GM23248 (cell line): ENCODE data around the gene IFNL2. TPM values are rescaled to one million over a fixed set of nuclear protein-coding genes. Genes with fewer than 3 reads are reported as not detected.
"Not testable (repeated sequence)": the region's sequence is repeated elsewhere in the genome, so short reads cannot be mapped to it uniquely, and the experiment has no call there.

ENCODE experiments used
- DNase-seq: peaks from one replicate; pipeline ENCODE4 v3.0.0-alpha.2; 2015
- H2AFZ ChIP-seq: fragments of 200-600 bp; sonication (generic); 2 replicates; pipeline ENCODE4 v1.6.1; 2016; ENCODE audit warnings: antibody characterized with exemption
- H3F3A ChIP-seq: fragments of 200-600 bp; sonication (generic); 2 replicates; pipeline ENCODE4 v1.6.1; 2016; ENCODE audit warnings: mild to moderate bottlenecking, antibody characterized with exemption, mixed run types; ENCODE audit not compliant: insufficient read depth
- H3K27ac ChIP-seq: fragments of 200-600 bp; sonication (generic); 2 replicates; pipeline ENCODE4 v1.5.1; 2016; ENCODE audit warnings: mild to moderate bottlenecking
- H3K27me3 ChIP-seq: fragments of 200-600 bp; sonication (generic); replicated peaks from 2 replicates; pipeline ENCODE4 v1.6.1; 2016; ENCODE audit warnings: mild to moderate bottlenecking; ENCODE audit not compliant: insufficient read depth
- H3K36me3 ChIP-seq: fragments of 200-600 bp; sonication (generic); 2 replicates; pipeline ENCODE4 v1.6.1; 2016; ENCODE audit warnings: low read depth, mild to moderate bottlenecking
- H3K4me1 ChIP-seq: fragments of 200-600 bp; sonication (generic); 2 replicates; pipeline ENCODE4 v1.6.1; 2016; ENCODE audit warnings: mild to moderate bottlenecking; ENCODE audit not compliant: insufficient read depth
- H3K4me2 ChIP-seq: fragments of 200-600 bp; sonication (generic); one replicate; pipeline ENCODE4 v1.6.1; 2016; ENCODE audit warnings: mild to moderate bottlenecking; ENCODE audit not compliant: unreplicated experiment
- H3K4me3 ChIP-seq: fragments of 200-600 bp; sonication (generic); 2 replicates; pipeline ENCODE4 v1.5.1; 2016; ENCODE audit warnings: mild to moderate bottlenecking
- H3K79me2 ChIP-seq: fragments of 200-600 bp; sonication (generic); 2 replicates; pipeline ENCODE4 v1.6.1; 2016; ENCODE audit warnings: mild to moderate bottlenecking; ENCODE audit not compliant: insufficient read depth
- H3K9ac ChIP-seq: fragments of 200-600 bp; sonication (generic); 2 replicates; pipeline ENCODE4 v1.6.1; 2016; ENCODE audit warnings: mild to moderate bottlenecking
- H3K9me2 ChIP-seq: fragments of 200-600 bp; sonication (generic); 2 replicates; pipeline ENCODE4 v1.6.1; 2016; ENCODE audit warnings: mixed run types, mild to moderate bottlenecking, moderate library complexity; ENCODE audit not compliant: insufficient read depth
- H3K9me3 ChIP-seq: fragments of 200-600 bp; sonication (generic); one replicate; pipeline ENCODE4 v1.6.1; 2017; ENCODE audit warnings: low read depth
- H4K20me1 ChIP-seq: fragments of 200-600 bp; sonication (generic); 2 replicates; pipeline ENCODE4 v1.6.0; 2016; ENCODE audit not compliant: insufficient read depth
- EZH2 ChIP-seq: fragments of 200-600 bp; sonication (generic); IDR thresholded peaks from 2 replicates; pipeline ENCODE4 v1.6.1; 2018; ENCODE audit warnings: antibody characterized with exemption, mild to moderate bottlenecking; ENCODE audit not compliant: insufficient read depth, poor library complexity, severe bottlenecking
- EZH2phosphoT487 ChIP-seq: fragments of 200-600 bp; sonication (generic); IDR thresholded peaks from 2 replicates; pipeline ENCODE4 v1.6.1; 2018; ENCODE audit warnings: antibody characterized with exemption, moderate library complexity, mild to moderate bottlenecking, low read depth; ENCODE audit not compliant: insufficient read depth
- WGBS, 2 experiments: methylation state at CpG; one replicate each; pipeline ENCODE4 v1.1.6; 2015 to 2017; ENCODE audit warnings: low lambda C conversion rate in 2 of 2, low coverage in 1 of 2; ENCODE audit errors: missing lambda C conversion rate in 2 of 2; 5-methylcytosine and 5-hydroxymethylcytosine counted together
- in situ Hi-C: fragments of 300-500 bp; cut with MboI; formaldehyde crosslinking; loops from 2 replicates; pipeline ENCODE4 v1.15.0; 2020
- polyA plus RNA-seq: library from polyadenylated mRNA; unstranded; fragments of >200 nt; fragmentation: Nextera tagmentation; extraction: Ambion mirVana; gene quantifications from 2 replicates; pipeline ENCODE4 v1.2.1, GENCODE V29; 2016
- total RNA-seq: library from RNA; depleted of rRNA; stranded (reverse); fragments of >200 nt; shearing (Covaris generic); gene quantifications from 2 replicates; pipeline ENCODE4 v1.2.3, GENCODE V29; 2014; rRNA removed

IFNL2 gene
- not detected in 2 replicates for total RNA-seq
- not detected in 2 replicates for polyA plus RNA-seq

DNA sequence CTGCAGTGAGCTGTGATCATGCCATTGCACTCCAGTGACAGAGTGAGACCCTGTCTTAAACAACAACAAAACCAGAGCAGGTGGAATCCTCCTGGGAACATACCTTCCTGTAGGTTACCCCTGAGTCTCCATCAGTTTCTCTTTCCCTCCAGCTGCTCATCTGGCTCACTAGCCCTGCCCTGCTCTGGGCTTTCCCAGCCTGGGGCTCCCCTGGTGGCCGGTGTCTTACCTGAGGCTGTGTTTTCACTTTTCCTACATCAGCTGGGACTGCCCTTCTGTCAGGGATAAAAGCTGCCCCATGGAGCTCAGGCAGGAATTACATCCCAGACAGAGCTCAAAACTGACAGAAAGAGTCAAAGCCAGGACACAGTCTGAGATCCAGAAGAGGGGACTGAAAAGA lies at the start of gene IFNL2:
TSS of gene IFNL2 (plus strand) at position 312 of the 400 bp plus-strand sequence. CDS start 173 bp downstream, outside the sequence.
- DNase-seq, H3K4me1 ChIP-seq, in situ Hi-C loops, H3F3A ChIP-seq, H3K36me3 ChIP-seq, H2AFZ ChIP-seq, H3K79me2 ChIP-seq, H3K27ac ChIP-seq, H3K4me2 ChIP-seq, H3K4me3 ChIP-seq, H3K9me3 ChIP-seq, H4K20me1 ChIP-seq, H3K9ac ChIP-seq, H3K9me2 ChIP-seq: not testable (repeated sequence)
- peaks cover 43% of the 10 kb centered on the region for H3K27me3 ChIP-seq
- no CpG with 5 or more reads among the region's 1 CpG for WGBS, 2 experiments

DNA sequence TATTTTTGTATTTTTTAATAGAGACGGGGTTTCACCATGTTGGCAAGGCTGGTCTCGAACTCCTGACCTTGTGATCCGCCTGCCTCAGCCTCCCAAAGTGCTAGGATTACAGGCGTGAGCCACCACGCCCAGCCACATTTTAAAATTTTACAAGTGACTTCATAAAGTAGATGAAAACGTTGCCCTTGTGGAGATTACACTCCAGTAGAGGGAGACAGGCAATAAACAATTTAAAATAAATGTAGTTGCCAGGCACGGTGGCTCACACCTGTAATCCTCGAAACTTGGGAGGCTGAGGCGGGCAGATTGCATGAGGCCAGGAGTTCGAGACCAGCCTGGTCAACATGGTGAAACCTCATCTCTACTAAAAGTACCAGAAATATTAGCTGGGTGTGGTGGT lies 49.1 kb upstream of the IFNL2 start:
- H3K79me2 ChIP-seq, H3K27ac ChIP-seq, H3F3A ChIP-seq, H4K20me1 ChIP-seq, H3K9ac ChIP-seq, H3K36me3 ChIP-seq, H3K4me1 ChIP-seq, DNase-seq, H3K4me3 ChIP-seq, H3K9me3 ChIP-seq, H2AFZ ChIP-seq, H3K4me2 ChIP-seq, H3K9me2 ChIP-seq, in situ Hi-C loops: not testable (repeated sequence)
- H3K27me3 ChIP-seq: 0 out of 2 replicates have a peak, but pooled peaks cover 14% of the 10 kb centered on the region
- 39 to 47% methylated on average over 10 of the region's 10 CpGs for WGBS, 2 experiments

DNA sequence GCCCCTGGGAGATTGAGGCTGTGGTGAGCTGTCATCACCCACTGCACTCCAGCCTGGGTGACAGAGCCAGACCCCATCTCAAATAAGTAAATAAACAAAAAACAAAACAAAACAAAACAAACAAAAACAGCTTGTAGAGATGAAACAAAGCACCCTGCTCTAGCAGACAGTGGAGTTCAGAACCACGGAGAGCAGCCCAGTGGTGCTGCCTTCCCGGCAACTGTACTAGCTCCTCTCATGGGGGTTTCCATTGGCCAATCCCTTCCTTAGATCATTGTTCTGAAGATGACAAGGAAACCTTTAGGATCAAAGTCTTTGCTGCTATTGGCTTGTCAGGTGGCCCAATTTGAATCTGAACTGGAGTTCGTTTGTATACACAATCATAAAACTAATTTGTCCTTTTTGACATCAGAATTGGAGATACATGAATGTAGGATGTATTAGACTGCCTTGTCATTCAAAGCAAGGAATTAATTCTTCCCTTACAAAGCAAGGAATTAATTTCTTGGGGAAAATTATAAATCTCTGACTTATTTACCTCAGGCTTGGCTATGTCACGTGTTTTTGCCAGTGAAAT lies 44.4 kb upstream of the IFNL2 start:
- Histone ChIP-seq H3K79me2 (no peaks in the 10 kb centered on the region), H3K9me2 (no peaks in the 10 kb centered on the region), H3F3A (no peaks in the 10 kb centered on the region), H3K9ac (no peak overlapping the region), H3K27ac (no peak overlapping the region), H2AFZ (no peak overlapping the region), H3K27me3 (peaks cover 18% of the 10 kb centered on the region; the same call in 1 of the 2 replicates), H4K20me1 (no peaks in the 10 kb centered on the region), H3K4me2 (no peak overlapping the region), H3K9me3 (no peaks in the 10 kb centered on the region), H3K4me1 (no peaks in the 10 kb centered on the region), H3K4me3 (no peak overlapping the region), H3K36me3 (no peaks in the 10 kb centered on the region)
- in situ Hi-C loops: no loop called here
- WGBS, 2 experiments: 1 to 3% methylated on average over 4 of the region's 4 CpGs
- TF ChIP-seq EZH2phosphoT487 (no peak), EZH2 (no peak)
- DNase-seq: peak; percentile 58

DNA sequence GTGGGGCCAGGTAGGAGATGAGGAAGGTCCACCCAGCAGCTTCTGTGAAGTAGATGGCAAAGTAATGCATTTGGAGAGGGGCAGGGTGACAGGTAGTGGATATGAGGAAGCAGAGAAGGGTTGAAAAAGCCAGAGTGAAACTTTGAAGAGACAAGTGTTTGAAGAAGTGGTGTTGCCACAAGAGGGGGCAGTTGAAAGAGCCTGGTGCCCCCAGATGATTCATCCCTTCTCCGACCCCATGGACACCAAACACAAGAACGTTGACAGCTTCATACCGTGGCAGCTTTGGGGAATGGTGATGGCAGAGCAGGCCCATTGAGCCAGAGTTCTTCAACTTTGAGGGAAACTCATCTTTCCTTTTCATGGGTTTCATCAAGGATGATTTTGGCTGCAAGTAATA lies 43.3 kb upstream of the IFNL2 start:
- 27 to 39% methylated on average over 3 of the region's 3 CpGs for WGBS, 2 experiments

DNA sequence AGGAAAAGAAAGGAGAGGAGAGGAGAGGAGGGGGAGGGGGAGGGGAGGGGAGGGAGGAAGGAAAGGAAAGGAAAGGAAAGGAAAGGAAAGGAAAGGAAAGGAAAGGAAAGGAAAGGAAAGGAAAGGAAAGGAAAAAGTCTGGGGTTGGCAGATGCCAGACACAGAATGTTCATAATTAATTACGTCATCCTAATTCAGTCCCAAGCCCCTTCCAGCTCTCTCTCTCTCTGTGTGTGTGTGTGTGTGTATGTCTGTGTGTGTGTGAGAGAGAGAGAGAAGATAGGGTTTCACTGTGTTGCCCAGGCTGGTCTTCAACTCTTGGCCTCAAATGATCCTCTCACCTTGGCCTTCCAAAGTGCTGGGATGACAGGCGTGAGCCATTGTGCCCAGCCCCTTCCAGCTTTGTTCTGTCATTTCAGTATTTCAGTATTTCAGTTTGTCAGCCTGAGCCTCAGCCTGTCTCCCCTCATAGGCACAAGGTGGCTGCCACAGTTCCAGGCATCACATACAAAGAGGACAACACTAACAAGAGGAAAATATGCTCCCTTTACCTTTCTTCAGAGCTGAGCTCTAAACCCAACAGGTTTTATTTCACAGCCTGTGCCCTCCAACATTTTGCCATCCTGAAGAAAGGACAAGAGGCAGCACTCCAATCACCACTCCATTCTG lies 38.0 kb upstream of the IFNL2 start:
- Histone ChIP-seq H3K9me3 (no peaks in the 10 kb centered on the region), H2AFZ (no peak overlapping the region)

More for the DNA sequence above, 43.3 kb upstream of the IFNL2 start:
- TF ChIP-seq EZH2phosphoT487: no peak
- H3K9me3 ChIP-seq: no peaks in the 10 kb centered on the region
- DNase-seq: no peak
- H3K36me3 ChIP-seq: no peaks in the 10 kb centered on the region
- H4K20me1 ChIP-seq: no peaks in the 10 kb centered on the region
- H3K27ac ChIP-seq: no peak overlapping the region
- no peak overlapping the region for H3K9ac ChIP-seq
- H3K4me3 ChIP-seq: no peak overlapping the region
- H3K4me1 ChIP-seq: no peaks in the 10 kb centered on the region
- H3K4me2 ChIP-seq: no peak overlapping the region
- no peaks in the 10 kb centered on the region for H3K79me2 ChIP-seq
- peaks cover 22% of the 10 kb centered on the region; the same call in 1 of the 2 replicates for H3K27me3 ChIP-seq
- no peaks in the 10 kb centered on the region for H3K9me2 ChIP-seq
- H3F3A ChIP-seq: no peaks in the 10 kb centered on the region
- H2AFZ ChIP-seq: no peak overlapping the region
- in situ Hi-C loops: no loop called here

More for the DNA sequence above, 38.0 kb upstream of the IFNL2 start:
- no peak overlapping the region for H3K4me2 ChIP-seq
- 35 to 45% methylated on average over 2 of the region's 2 CpGs for WGBS, 2 experiments
- no peaks in the 10 kb centered on the region for H3K36me3 ChIP-seq
- no peak overlapping the region for H3K4me3 ChIP-seq
- TF ChIP-seq EZH2: no peak
- TF ChIP-seq EZH2phosphoT487: no peak
- H3K27ac ChIP-seq: no peak overlapping the region
- no peak for DNase-seq
- H4K20me1 ChIP-seq: no peaks in the 10 kb centered on the region
- H3K79me2 ChIP-seq: no peaks in the 10 kb centered on the region
- H3K9ac ChIP-seq: no peak overlapping the region
- H3K27me3 ChIP-seq: peaks cover 21% of the 10 kb centered on the region
- H3F3A ChIP-seq: no peaks in the 10 kb centered on the region
- in situ Hi-C loops: no loop called here
- no peaks in the 10 kb centered on the region for H3K4me1 ChIP-seq
- H3K9me2 ChIP-seq: no peaks in the 10 kb centered on the region
